Left ventricle myocardium inferior (tissue), 1 donor: ENCODE results near the gene CCDC183. TPM values are rescaled to one million over a fixed set of nuclear protein-coding genes. Genes with fewer than 3 reads are reported as not detected.

Experiments
- DNase-seq: peaks from one replicate; pipeline ENCODE4 v3.0.0-alpha.2; 2020
- H3K27ac ChIP-seq: fragments of 200-600 bp; replicated peaks from 2 replicates; pipeline ENCODE4 v1.8.0; 2021
- H3K27me3 ChIP-seq: fragments of 200-600 bp; 2 replicates; pipeline ENCODE4 v1.8.0; 2021; ENCODE audit warnings: low read depth
- H3K36me3 ChIP-seq: fragments of 200-600 bp; 2 replicates; pipeline ENCODE4 v1.8.0; 2021
- H3K4me1 ChIP-seq: fragments of 200-600 bp; 2 replicates; pipeline ENCODE4 v1.8.0; 2021
- H3K4me3 ChIP-seq: fragments of 200-600 bp; 2 replicates; pipeline ENCODE4 v1.8.0; 2021; ENCODE audit warnings: mild to moderate bottlenecking, moderate library complexity
- H3K9me3 ChIP-seq: fragments of 200-600 bp; replicated peaks from 2 replicates; pipeline ENCODE4 v1.8.0; 2021
- intact Hi-C: fragments of 100-400 bp; cut with micrococcal nuclease; formaldehyde crosslinking; loops from one replicate; pipeline ENCODE4 v1.11.0; 2022
- total RNA-seq: library from RNA; stranded (reverse); fragmentation: NEBNext Ultra II Directional; extraction: Animal tissue kit (Norgen Biotek cat#: 25700); gene quantifications from one replicate; pipeline ENCODE4 v1.2.1, GENCODE V29; 2021
- TF ChIP-seq, protein P1 (sequence below): fragments of 200-600 bp; IDR thresholded peaks from 2 replicates; pipeline ENCODE4 v1.8.0; 2021; ENCODE audit warnings: antibody characterized with exemption, mild to moderate bottlenecking, borderline replicate concordance
- donor health status: DM: no; HTN: yes; CAD: no; lungs with severe emphysema.

Gene CCDC183
- total RNA-seq, 1 donor from 2014 or later = 2.1 TPM

DNA sequence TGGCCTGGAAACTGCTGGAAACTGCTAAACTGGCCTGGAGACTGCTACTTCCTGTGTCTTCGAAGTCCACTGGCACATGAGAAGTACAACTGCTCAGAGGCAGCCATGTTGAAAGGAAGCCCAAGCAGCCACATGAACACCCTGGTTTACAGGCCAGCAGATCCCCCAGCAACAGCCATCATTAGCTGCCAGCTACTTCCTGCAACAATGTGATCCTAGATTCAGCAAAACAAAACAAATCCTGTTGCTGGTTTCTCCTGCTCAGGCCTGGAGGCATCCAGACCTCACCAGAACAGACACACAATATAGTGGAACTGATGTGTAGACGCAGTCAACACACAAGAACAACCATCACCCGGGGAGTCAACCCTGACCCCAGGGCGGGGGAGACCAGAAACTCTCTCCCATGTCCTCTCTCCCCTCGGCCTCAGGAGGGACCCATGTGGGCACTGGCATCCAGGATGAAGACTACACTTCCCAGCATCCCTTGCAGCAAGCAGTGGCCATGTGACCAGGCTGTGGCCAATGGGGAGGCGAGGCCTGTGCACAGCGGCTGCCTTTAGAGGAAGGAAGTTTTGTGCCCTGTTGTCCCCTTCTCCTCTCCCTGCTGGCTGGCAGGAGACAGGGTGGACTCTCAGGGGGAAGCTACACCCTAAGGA lies 22.6 kb upstream of the CCDC183 start:
- intact Hi-C loops = no loop called here
- no peak for DNase-seq
- H3K27me3 ChIP-seq = no peaks in the 10 kb centered on the region

GRCh38 chr9:136774416-136775045 lies 21.6 kb upstream of the CCDC183 start:
- intact Hi-C loops = no loop called here
- no peak overlapping the region for H3K27ac ChIP-seq
- peaks cover 11% of the 10 kb centered on the region for H3K9me3 ChIP-seq
- no peaks in the 10 kb centered on the region for H3K27me3 ChIP-seq
- TF ChIP-seq, protein P1, sequence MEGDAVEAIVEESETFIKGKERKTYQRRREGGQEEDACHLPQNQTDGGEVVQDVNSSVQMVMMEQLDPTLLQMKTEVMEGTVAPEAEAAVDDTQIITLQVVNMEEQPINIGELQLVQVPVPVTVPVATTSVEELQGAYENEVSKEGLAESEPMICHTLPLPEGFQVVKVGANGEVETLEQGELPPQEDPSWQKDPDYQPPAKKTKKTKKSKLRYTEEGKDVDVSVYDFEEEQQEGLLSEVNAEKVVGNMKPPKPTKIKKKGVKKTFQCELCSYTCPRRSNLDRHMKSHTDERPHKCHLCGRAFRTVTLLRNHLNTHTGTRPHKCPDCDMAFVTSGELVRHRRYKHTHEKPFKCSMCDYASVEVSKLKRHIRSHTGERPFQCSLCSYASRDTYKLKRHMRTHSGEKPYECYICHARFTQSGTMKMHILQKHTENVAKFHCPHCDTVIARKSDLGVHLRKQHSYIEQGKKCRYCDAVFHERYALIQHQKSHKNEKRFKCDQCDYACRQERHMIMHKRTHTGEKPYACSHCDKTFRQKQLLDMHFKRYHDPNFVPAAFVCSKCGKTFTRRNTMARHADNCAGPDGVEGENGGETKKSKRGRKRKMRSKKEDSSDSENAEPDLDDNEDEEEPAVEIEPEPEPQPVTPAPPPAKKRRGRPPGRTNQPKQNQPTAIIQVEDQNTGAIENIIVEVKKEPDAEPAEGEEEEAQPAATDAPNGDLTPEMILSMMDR = no peak
- no peaks in the 10 kb centered on the region for H3K36me3 ChIP-seq
- DNase-seq = no peak
- H3K4me1 ChIP-seq = no peaks in the 10 kb centered on the region
- no peak overlapping the region for H3K4me3 ChIP-seq

More for the DNA sequence above, 22.6 kb upstream of the CCDC183 start:
- no peaks in the 10 kb centered on the region for H3K36me3 ChIP-seq
- no peak overlapping the region for H3K27ac ChIP-seq
- TF ChIP-seq, protein P1 = no peak
- peaks cover 11% of the 10 kb centered on the region for H3K9me3 ChIP-seq
- H3K4me1 ChIP-seq = no peaks in the 10 kb centered on the region
- no peak overlapping the region for H3K4me3 ChIP-seq

DNA sequence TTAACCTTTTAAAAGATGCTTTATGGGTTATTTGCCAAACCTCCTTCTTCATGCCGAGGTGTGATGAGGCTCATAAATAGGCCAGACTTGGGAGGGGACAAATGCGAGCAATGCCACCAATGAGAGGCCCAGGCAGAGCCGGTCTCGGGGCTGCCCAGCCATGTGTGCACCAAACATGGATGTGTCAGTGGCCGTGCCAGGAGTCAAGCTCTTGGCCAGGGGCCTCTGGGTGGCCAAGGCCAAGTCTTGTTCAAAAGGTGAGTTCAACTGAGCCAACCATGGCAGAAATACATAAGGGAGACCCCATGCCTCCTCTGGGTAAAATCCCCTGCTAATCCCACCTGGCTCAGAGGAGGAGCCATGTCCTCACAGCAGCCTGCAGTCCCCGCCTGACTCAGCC lies 20.9 kb upstream of the CCDC183 start:
- Histone ChIP-seq H3K36me3 (no peaks in the 10 kb centered on the region), H3K27ac (no peak overlapping the region), H3K9me3 (peaks cover 11% of the 10 kb centered on the region), H3K4me3 (no peak overlapping the region), H3K4me1 (no peaks in the 10 kb centered on the region), H3K27me3 (no peaks in the 10 kb centered on the region)
- TF ChIP-seq, protein P1 = no peak
- intact Hi-C loops = no loop called here
- no peak for DNase-seq

- TF ChIP-seq, protein P1 = no peak
Observed at GRCh38 chr9:136776947-136777346, 19.2 kb upstream of the CCDC183 start.

GRCh38 chr9:136777359-136777758 lies 18.8 kb upstream of the CCDC183 start:
- no peaks in the 10 kb centered on the region for H3K36me3 ChIP-seq
- H3K9me3 ChIP-seq = peaks cover 11% of the 10 kb centered on the region
- intact Hi-C loops = no loop called here
- H3K4me3 ChIP-seq = no peak overlapping the region
- no peaks in the 10 kb centered on the region for H3K27me3 ChIP-seq
- H3K27ac ChIP-seq = no peak overlapping the region
- H3K4me1 ChIP-seq = no peaks in the 10 kb centered on the region
- TF ChIP-seq, protein P1 = no peak
- no peak for DNase-seq

More at GRCh38 chr9:136776947-136777346, 19.2 kb upstream of the CCDC183 start:
- Histone ChIP-seq H3K9me3 (peaks cover 11% of the 10 kb centered on the region), H3K36me3 (no peaks in the 10 kb centered on the region), H3K4me3 (no peak overlapping the region), H3K4me1 (no peaks in the 10 kb centered on the region), H3K27ac (no peak overlapping the region), H3K27me3 (no peaks in the 10 kb centered on the region)
- intact Hi-C loops = no loop called here
- DNase-seq = no peak
